GM18907 (cell line): ENCODE data around the gene BAIAP2L1.
"Not testable (repeated sequence)": the region's sequence is repeated elsewhere in the genome, so short reads cannot be mapped to it uniquely, and the experiment has no call there.

Experiments used
- ATAC-seq: cut with Tn5 transposase; IDR thresholded peaks from one replicate; pipeline ENCODE4 v1.9.1; 2021; ENCODE audit warnings: mild to moderate bottlenecking, moderate library complexity; ENCODE audit not compliant: unreplicated experiment

BAIAP2L1 gene

GRCh38 chr7:98400542-98401340 is at the start of gene BAIAP2L1:
TSS of gene BAIAP2L1 (minus strand) at chr7:98401090. CDS start at chr7:98400852, 238 bp downstream.
- ATAC-seq, result peak; percentile 75

GRCh38 chr7:98448766-98449165 is 47.9 kb upstream of the BAIAP2L1 start:
- ATAC-seq, result no peak

- not testable (repeated sequence) for ATAC-seq
These were observed 40.1 kb upstream of the BAIAP2L1 start for GRCh38 chr7:98440992-98441391.

GRCh38 chr7:98439484-98439883 is 38.6 kb upstream of the BAIAP2L1 start:
- no peak for ATAC-seq

GRCh38 chr7:98434087-98434486 is 33.2 kb upstream of the BAIAP2L1 start:
- ATAC-seq, result no peak

GRCh38 chr7:98429799-98430198 is 28.9 kb upstream of the BAIAP2L1 start:
- ATAC-seq, result no peak

- no peak for ATAC-seq
These were observed 22.2 kb upstream of the BAIAP2L1 start for GRCh38 chr7:98423043-98423442.

- ATAC-seq, result peak; percentile 51
These were observed 20.2 kb upstream of the BAIAP2L1 start for GRCh38 chr7:98420966-98421612.

- not testable (repeated sequence) for ATAC-seq
These were observed 19.1 kb upstream of the BAIAP2L1 start for GRCh38 chr7:98419988-98420387.

- not testable (repeated sequence) for ATAC-seq
These were observed 18.4 kb upstream of the BAIAP2L1 start for GRCh38 chr7:98419316-98419691.

- ATAC-seq, result no peak
These were observed 17.9 kb upstream of the BAIAP2L1 start for GRCh38 chr7:98418636-98419315.

GRCh38 chr7:98418271-98418635 is 17.4 kb upstream of the BAIAP2L1 start:
- no peak for ATAC-seq

GRCh38 chr7:98417604-98418270 is 16.8 kb upstream of the BAIAP2L1 start:
- not testable (repeated sequence) for ATAC-seq

- no peak for ATAC-seq
These were observed 13.5 kb upstream of the BAIAP2L1 start for GRCh38 chr7:98414205-98414900.

GRCh38 chr7:98413655-98414054 is 12.8 kb upstream of the BAIAP2L1 start:
- ATAC-seq, result not testable (repeated sequence)

- ATAC-seq, result no peak
These were observed 9.0 kb upstream of the BAIAP2L1 start for GRCh38 chr7:98409843-98410242.

GRCh38 chr7:98408146-98408545 is 7.3 kb upstream of the BAIAP2L1 start:
- ATAC-seq, result not testable (repeated sequence)

- no peak for ATAC-seq
These were observed 5.9 kb upstream of the BAIAP2L1 start for GRCh38 chr7:98406827-98407226.

GRCh38 chr7:98404840-98405239 is 4.0 kb upstream of the BAIAP2L1 start:
- ATAC-seq, result no peak

- ATAC-seq, result no peak
These were observed 874 bp downstream of the BAIAP2L1 start for GRCh38 chr7:98399890-98400541.
